IMR-90 (cell line): Measurements from ENCODE around the gene CATSPERB. TPM values are rescaled to one million over a fixed set of nuclear protein-coding genes. Genes with fewer than 3 reads are reported as not detected.

Experiments used
- ATAC-seq: fragments of 200-7000 bp; cut with Tn5 transposase; 2 replicates; pipeline ENCODE4 v1.9.1; 2020; ENCODE audit warnings: low read depth, mild to moderate bottlenecking, moderate library complexity
- BruUV-seq: library from RNA; stranded (reverse); fragments of 400-500 nt; replicated peaks from 2 replicates; lab custom pipeline; 2021; lab: Mats Ljungman, UMichigan
- CTCF ChIA-PET: fragments of 300-600 bp; formaldehyde crosslinking; extraction: SDS; loops from one replicate; lab custom pipeline; 2021; ENCODE audit warnings: antibody characterized with exemption; lab: Yijun Ruan, JAX
- POLR2A ChIA-PET: fragments of 300-600 bp; sonication (Branson Sonifier 250); formaldehyde crosslinking; loops from one replicate; lab custom pipeline; 2022; ENCODE audit warnings: antibody characterized with exemption; ENCODE audit not compliant: unreplicated experiment; lab: Charles Lee
- DNase-seq: peaks from one replicate; pipeline ENCODE4 v3.0.0; 2013
- H2AFZ ChIP-seq: replicated peaks from 2 replicates; pipeline ENCODE3; 2013; ENCODE audit warnings: low read length, mild to moderate bottlenecking; ENCODE audit not compliant: poor library complexity
- H2AK5ac ChIP-seq: 2 replicates; pipeline ENCODE4 v1.6.1; 2013; ENCODE audit warnings: low read depth, low read length, inconsistent platforms
- H2AK9ac ChIP-seq: replicated peaks from 2 replicates; pipeline ENCODE3; 2013; ENCODE audit warnings: mild to moderate bottlenecking, low read depth, low read length, moderate library complexity; ENCODE audit not compliant: poor library complexity
- H2BK120ac ChIP-seq: 2 replicates; pipeline ENCODE4 v1.6.1; 2013; ENCODE audit warnings: low read depth, low read length, inconsistent platforms
- H2BK15ac ChIP-seq: 3 replicates; pipeline ENCODE4 v1.6.1; 2013; ENCODE audit warnings: low read depth, low read length, inconsistent platforms
- H2BK20ac ChIP-seq: 2 replicates; pipeline ENCODE4 v1.6.1; 2013; ENCODE audit warnings: low read depth, mild to moderate bottlenecking, inconsistent platforms, low read length, moderate library complexity
- H2BK5ac ChIP-seq: 2 replicates; pipeline ENCODE4 v1.6.1; 2013; ENCODE audit warnings: mild to moderate bottlenecking, low read depth, low read length, inconsistent platforms; ENCODE audit not compliant: poor library complexity, severe bottlenecking
- H3K14ac ChIP-seq: replicated peaks from 2 replicates; pipeline ENCODE4 v1.6.1; 2013; ENCODE audit warnings: low read depth, low read length, inconsistent platforms
- H3K18ac ChIP-seq: 2 replicates; pipeline ENCODE4 v1.6.1; 2013; ENCODE audit warnings: low read depth, low read length, control low read depth
- H3K23ac ChIP-seq: 2 replicates; pipeline ENCODE4 v1.6.1; 2013; ENCODE audit warnings: low read depth, low read length, inconsistent platforms
- H3K27ac ChIP-seq: 2 replicates; pipeline ENCODE4 v1.5.1; 2013; ENCODE audit warnings: mild to moderate bottlenecking, control low read depth, low read length; ENCODE audit not compliant: insufficient read depth
- H3K27me3 ChIP-seq: 2 replicates; pipeline ENCODE4 v1.6.1; 2013; ENCODE audit warnings: low read length; ENCODE audit not compliant: control insufficient read depth, insufficient read depth
- H3K36me3 ChIP-seq: 2 replicates; pipeline ENCODE4 v1.6.1; 2013; ENCODE audit warnings: low read length, mixed read lengths; ENCODE audit not compliant: control insufficient read depth, insufficient read depth
- H3K4ac ChIP-seq: 2 replicates; pipeline ENCODE4 v1.6.1; 2013; ENCODE audit warnings: low read depth, low read length, inconsistent platforms
- H3K4me1 ChIP-seq: 2 replicates; pipeline ENCODE4 v1.6.1; 2013; ENCODE audit warnings: low read length, mixed read lengths; ENCODE audit not compliant: control insufficient read depth, insufficient read depth
- H3K4me2 ChIP-seq: 2 replicates; pipeline ENCODE4 v1.6.1; 2013; ENCODE audit warnings: low read depth, mild to moderate bottlenecking, control low read depth, low read length, moderate library complexity
- H3K4me3 ChIP-seq: 2 replicates; pipeline ENCODE4 v1.5.1; 2013; ENCODE audit warnings: low read depth, mild to moderate bottlenecking, control low read depth, low read length, moderate library complexity; ENCODE audit not compliant: insufficient read depth
- H3K56ac ChIP-seq: 2 replicates; pipeline ENCODE4 v1.6.1; 2013; ENCODE audit warnings: low read length, inconsistent platforms; ENCODE audit not compliant: insufficient read depth; ENCODE audit errors: extremely low read depth
- H3K79me1 ChIP-seq, 2 experiments: 2 replicates each; pipeline ENCODE4 v1.6.1; 2013; ENCODE audit warnings: low read length in 2 of 2, inconsistent platforms in 1 of 2, low read depth in 1 of 2
- H3K9ac ChIP-seq: 2 replicates; pipeline ENCODE4 v1.6.1; 2013; ENCODE audit warnings: low read depth, low read length, control low read depth
- H3K9me1 ChIP-seq: 2 replicates; pipeline ENCODE4 v1.6.1; 2013; ENCODE audit warnings: low read length, inconsistent platforms; ENCODE audit not compliant: insufficient read depth
- H3K9me3 ChIP-seq: 2 replicates; pipeline ENCODE4 v1.6.1; 2013; ENCODE audit warnings: low read length; ENCODE audit not compliant: control insufficient read depth, insufficient read depth
- H4K20me1 ChIP-seq: 2 replicates; pipeline ENCODE4 v1.6.1; 2013; ENCODE audit warnings: low read length, inconsistent platforms; ENCODE audit not compliant: insufficient read depth
- H4K5ac ChIP-seq: 2 replicates; pipeline ENCODE4 v1.6.1; 2013; ENCODE audit warnings: mild to moderate bottlenecking, low read depth, low read length, control low read depth
- H4K8ac ChIP-seq, 2 experiments: 2 replicates each; pipeline ENCODE4 v1.6.1; 2013; ENCODE audit warnings: low read depth in 2 of 2, low read length in 2 of 2, control low read depth in 1 of 2, inconsistent platforms in 1 of 2
- H4K91ac ChIP-seq: 2 replicates; pipeline ENCODE4 v1.6.1; 2013; ENCODE audit warnings: low read depth, low read length, inconsistent platforms; ENCODE audit not compliant: insufficient read depth
- BHLHE40 ChIP-seq: fragments of 150-350 bp; IDR thresholded peaks from 2 replicates; pipeline ENCODE4 v1.6.1; 2016; ENCODE audit warnings: mild to moderate bottlenecking, low read depth, low read length
- CEBPB ChIP-seq: IDR thresholded peaks from 2 replicates; pipeline ENCODE4 v1.6.1; 2012; ENCODE audit warnings: low read depth, low read length, improper control_type of control experiment
- FOS ChIP-seq: fragments of 150-350 bp; IDR thresholded peaks from 2 replicates; pipeline ENCODE4 v1.6.1; 2016; ENCODE audit warnings: low read depth, low read length
- MAFK ChIP-seq: IDR thresholded peaks from 2 replicates; pipeline ENCODE4 v1.6.1; 2012; ENCODE audit warnings: low read depth, low read length, improper control_type of control experiment
- MAZ ChIP-seq: IDR thresholded peaks from 2 replicates; pipeline ENCODE4 v1.6.1; 2012; ENCODE audit warnings: low read depth, mild to moderate bottlenecking, low read length, improper control_type of control experiment, moderate library complexity, borderline replicate concordance
- MXI1 ChIP-seq: IDR thresholded peaks from 2 replicates; pipeline ENCODE4 v1.6.1; 2012; ENCODE audit warnings: low read depth, mild to moderate bottlenecking, low read length, moderate library complexity, borderline replicate concordance
- POLR2A ChIP-seq: IDR thresholded peaks from 2 replicates; pipeline ENCODE4 v1.6.1; 2012; ENCODE audit warnings: mild to moderate bottlenecking, low read depth, low read length
- RAD21 ChIP-seq: IDR thresholded peaks from 2 replicates; pipeline ENCODE4 v1.6.1; 2012; ENCODE audit warnings: low read length, improper control_type of control experiment
- RFX5 ChIP-seq: IDR thresholded peaks from 2 replicates; pipeline ENCODE4 v1.8.0; 2012; ENCODE audit warnings: low read depth, mild to moderate bottlenecking, low read length, moderate library complexity
- WGBS, 2 experiments: methylation state at CpG; one replicate each; pipeline versions ENCODE4 v1.1.5 to v1.1.7; 2013; ENCODE audit warnings: missing lambda C conversion rate in 2 of 2; ENCODE audit not compliant: insufficient read length in 1 of 2; ENCODE audit errors: extremely low coverage in 2 of 2; 5-methylcytosine and 5-hydroxymethylcytosine counted together
- dilution Hi-C: fragments of 300-500 bp; cut with HindIII; formaldehyde crosslinking; loops from one replicate; pipeline ENCODE4 v1.14.3; 2018; ENCODE audit warnings: low sequenced_read_pairs; ENCODE audit not compliant: unreplicated experiment
- in situ Hi-C: fragments of 300-500 bp; cut with MboI; formaldehyde crosslinking; loops from 3 replicates; pipeline ENCODE4 v1.14.3; 2019; ENCODE audit warnings: low sequenced_read_pairs, inconsistent platforms, mixed read lengths
- intact Hi-C: fragments of 100-400 bp; cut with micrococcal nuclease; formaldehyde crosslinking; loops from 2 replicates; pipeline ENCODE4 v1.10.0; 2022
- polyA plus RNA-seq, 3 experiments: library from polyadenylated mRNA; depleted of rRNA; stranded (reverse); fragments of >200 nt; gene quantifications; 2 replicates each; pipeline ENCODE4 v1.2.3, GENCODE V29; 2012; ENCODE audit warnings: low replicate concordance in 1 of 3
- total RNA-seq: library from RNA; depleted of rRNA; stranded (reverse); fragments of >200 nt; gene quantifications from 2 replicates; pipeline ENCODE4 v1.2.3, GENCODE V29; 2012
- TF ChIP-seq, protein P1 (sequence below): fragments of 150-350 bp; IDR thresholded peaks from 2 replicates; pipeline ENCODE4 v1.6.1; 2016; ENCODE audit warnings: low read depth, mild to moderate bottlenecking, low read length, moderate library complexity, borderline replicate concordance
- TF ChIP-seq, protein P2 (sequence below): conservative IDR thresholded peaks from 2 replicates; pipeline ENCODE4 v1.5.1; 2012; ENCODE audit warnings: mild to moderate bottlenecking, low read depth, low read length, improper control_type of control experiment

Gene CATSPERB
- total and polyA plus RNA-seq, 2 of the 4 experiments (the other 2 are of a cell fraction), result not detected

DNA sequence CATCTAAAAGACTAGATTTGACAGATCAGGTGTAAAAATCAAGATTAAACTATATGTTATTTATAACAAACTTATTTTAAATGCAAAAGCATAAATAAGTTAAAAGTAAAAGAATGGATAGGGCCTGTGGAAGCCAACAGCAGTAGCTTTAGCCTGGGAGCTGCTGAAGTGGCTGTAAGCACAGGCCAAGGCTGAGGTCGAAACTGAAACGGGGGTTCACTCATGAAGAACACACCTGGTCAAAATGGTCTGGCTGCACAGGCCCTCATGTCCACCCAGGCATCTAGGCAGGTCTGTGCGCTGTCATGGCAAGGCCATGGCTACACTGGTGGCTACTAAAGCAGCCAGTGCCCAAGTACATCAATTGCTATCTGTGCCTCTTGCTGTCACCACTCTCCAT lies 23.1 kb downstream of the CATSPERB start:
- TF ChIP-seq RAD21 (no peak), POLR2A (no peak), CEBPB (no peak), MAZ (no peak), RFX5 (no peak), FOS (no peak), MXI1 (no peak), MAFK (no peak), BHLHE40 (no peak)
- TF ChIP-seq, protein P1, sequence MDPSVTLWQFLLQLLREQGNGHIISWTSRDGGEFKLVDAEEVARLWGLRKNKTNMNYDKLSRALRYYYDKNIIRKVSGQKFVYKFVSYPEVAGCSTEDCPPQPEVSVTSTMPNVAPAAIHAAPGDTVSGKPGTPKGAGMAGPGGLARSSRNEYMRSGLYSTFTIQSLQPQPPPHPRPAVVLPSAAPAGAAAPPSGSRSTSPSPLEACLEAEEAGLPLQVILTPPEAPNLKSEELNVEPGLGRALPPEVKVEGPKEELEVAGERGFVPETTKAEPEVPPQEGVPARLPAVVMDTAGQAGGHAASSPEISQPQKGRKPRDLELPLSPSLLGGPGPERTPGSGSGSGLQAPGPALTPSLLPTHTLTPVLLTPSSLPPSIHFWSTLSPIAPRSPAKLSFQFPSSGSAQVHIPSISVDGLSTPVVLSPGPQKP, result no peak
- TF ChIP-seq, protein P2, sequence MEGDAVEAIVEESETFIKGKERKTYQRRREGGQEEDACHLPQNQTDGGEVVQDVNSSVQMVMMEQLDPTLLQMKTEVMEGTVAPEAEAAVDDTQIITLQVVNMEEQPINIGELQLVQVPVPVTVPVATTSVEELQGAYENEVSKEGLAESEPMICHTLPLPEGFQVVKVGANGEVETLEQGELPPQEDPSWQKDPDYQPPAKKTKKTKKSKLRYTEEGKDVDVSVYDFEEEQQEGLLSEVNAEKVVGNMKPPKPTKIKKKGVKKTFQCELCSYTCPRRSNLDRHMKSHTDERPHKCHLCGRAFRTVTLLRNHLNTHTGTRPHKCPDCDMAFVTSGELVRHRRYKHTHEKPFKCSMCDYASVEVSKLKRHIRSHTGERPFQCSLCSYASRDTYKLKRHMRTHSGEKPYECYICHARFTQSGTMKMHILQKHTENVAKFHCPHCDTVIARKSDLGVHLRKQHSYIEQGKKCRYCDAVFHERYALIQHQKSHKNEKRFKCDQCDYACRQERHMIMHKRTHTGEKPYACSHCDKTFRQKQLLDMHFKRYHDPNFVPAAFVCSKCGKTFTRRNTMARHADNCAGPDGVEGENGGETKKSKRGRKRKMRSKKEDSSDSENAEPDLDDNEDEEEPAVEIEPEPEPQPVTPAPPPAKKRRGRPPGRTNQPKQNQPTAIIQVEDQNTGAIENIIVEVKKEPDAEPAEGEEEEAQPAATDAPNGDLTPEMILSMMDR, result no peak
- in situ Hi-C loops, result no loop called here

More for the DNA sequence above, 23.1 kb downstream of the CATSPERB start:
- no peak overlapping the region for H3K18ac ChIP-seq
- no peak overlapping the region for H2BK15ac ChIP-seq
- BruUV-seq, result no TSS peak
- H3K9ac ChIP-seq, result no peak overlapping the region
- H2BK5ac ChIP-seq, result no peak overlapping the region
- H2BK20ac ChIP-seq, result no peak overlapping the region
- intact Hi-C loops, result no loop called here
- H3K4me2 ChIP-seq, result no peak overlapping the region
- 29% methylated on average over 2 of the region's 3 CpGs; no CpG with 5 or more reads in 1 of the 2 experiments for WGBS, 2 experiments
- H4K5ac ChIP-seq, result no peak overlapping the region
- H3K23ac ChIP-seq, result no peak overlapping the region
- no peaks in the 10 kb centered on the region for H3K4me1 ChIP-seq
- H3K9me3 ChIP-seq, result no peaks in the 10 kb centered on the region
- H3K4me3 ChIP-seq, result no peak overlapping the region
- no peaks in the 10 kb centered on the region for H3K27me3 ChIP-seq
- no peak overlapping the region for H3K14ac ChIP-seq
- no peak for ATAC-seq
- H2AK9ac ChIP-seq, result no peak overlapping the region
- H3K36me3 ChIP-seq, result no peaks in the 10 kb centered on the region
- no peaks in the 10 kb centered on the region for H3K79me1 ChIP-seq
- H3K56ac ChIP-seq, result no peak overlapping the region
- CTCF ChIA-PET, result no interaction called here
- no peak overlapping the region for H2AFZ ChIP-seq
- no peak overlapping the region for H2AK5ac ChIP-seq
- no peak overlapping the region for H3K27ac ChIP-seq
- DNase-seq, result no peak
- dilution Hi-C loops, result no loop called here
- no peak overlapping the region for H4K8ac ChIP-seq
- H4K20me1 ChIP-seq, result no peaks in the 10 kb centered on the region
- POLR2A ChIA-PET, result no interaction called here
- H2BK120ac ChIP-seq, result no peak overlapping the region
- H3K4ac ChIP-seq, result no peak overlapping the region
- H4K91ac ChIP-seq, result no peak overlapping the region
- H3K9me1 ChIP-seq, result no peaks in the 10 kb centered on the region
